Psoas muscle (tissue), 8 donors: Measurements from ENCODE around the gene NUP93. TPM values are rescaled to one million over a fixed set of nuclear protein-coding genes. Genes with fewer than 3 reads are reported as not detected.

Source experiments
- ATAC-seq, 4 donors: fragments of 200-7000 bp; cut with Tn5 transposase; one replicate each; pipeline ENCODE4 v1.9.1; 2020; ENCODE audit warnings: moderate library complexity in 3 of 4, mild to moderate bottlenecking in 2 of 4
- DNase-seq, 2 donors: peaks; one replicate each; pipeline ENCODE4 v3.0.0-alpha.2; 2020
- H3K27ac ChIP-seq: fragments of 200-600 bp; one replicate; pipeline ENCODE4 v1.8.0; 2022
- H3K27me3 ChIP-seq, 3 donors: fragments of 200-600 bp in 1 of 3; one replicate each; pipeline versions ENCODE4 v1.6.1 to v1.8.0; 2013 to 2022; ENCODE audit warnings: low read length in 2 of 3, mild to moderate bottlenecking in 2 of 3, moderate library complexity in 1 of 3; ENCODE audit not compliant: insufficient read depth in 3 of 3
- H3K36me3 ChIP-seq, 2 donors: fragments of 200-600 bp in 1 of 2; one replicate each; pipeline versions ENCODE4 v1.6.1 to v1.8.0; 2013 to 2022; ENCODE audit warnings: low read depth in 1 of 2, mild to moderate bottlenecking in 1 of 2, moderate library complexity in 1 of 2; ENCODE audit not compliant: insufficient read depth in 1 of 2
- H3K4me1 ChIP-seq: fragments of 200-600 bp; one replicate; pipeline ENCODE4 v1.8.0; 2022
- H3K4me3 ChIP-seq: fragments of 200-600 bp; one replicate; pipeline ENCODE4 v1.8.0; 2022; ENCODE audit warnings: mild to moderate bottlenecking
- H3K9me3 ChIP-seq: fragments of 200-600 bp; one replicate; pipeline ENCODE4 v1.8.0; 2022
- WGBS, 3 donors: extraction: QIAGEN DNeasy Blood & Tissue Kit; methylation state at CpG; one replicate each; pipeline versions ENCODE4 v1.1.6 to v1.1.7; 2013; 5-methylcytosine and 5-hydroxymethylcytosine counted together
- intact Hi-C, 2 donors: fragments of 100-400 bp; cut with DNase I; formaldehyde crosslinking; loops; one replicate each; pipeline versions ENCODE4 v1.11.0 to v1.14.2; 2022
- polyA plus RNA-seq, 3 donors: library from polyadenylated mRNA; stranded (reverse); fragments of 200-250 nt; gene quantifications; one replicate each; pipeline ENCODE4 v1.2.3, GENCODE V29; 2013
- total RNA-seq, 4 donors: library from RNA; stranded (reverse); fragmentation: NEBNext Ultra II Directional in 2 of 4; extraction: Animal tissue kit (Norgen Biotek cat#: 25700) in 2 of 4; gene quantifications; one replicate each; pipeline versions ENCODE4 v1.2.1 to v1.2.4, GENCODE V29; 2021 to 2023
- TF ChIP-seq, protein P1 (sequence below): fragments of 200-600 bp; IDR thresholded peaks from one replicate; pipeline ENCODE4 v1.8.0; 2022; ENCODE audit warnings: antibody characterized with exemption
- donor health status: healthy with polysubstance abuse.
- donor health status: DM: no; HTN: no; CAD: no; lungs with moderate emphysema.
- donor health status: Bipolar disorder and iron deficiency.
- donor health status: healthy.
- donor health status: DM: yes; HTN: yes; CAD: no.
- donor health status: DM: no; HTN: no; CAD: no.
- donor health status: DM: no; HTN: no; CAD: no.
- donor health status: DM: yes; HTN: yes; CAD: no.

Gene NUP93
- total and polyA plus RNA-seq, 7 donors, result 16.5 to 44.3 (median 25.5) TPM

DNA sequence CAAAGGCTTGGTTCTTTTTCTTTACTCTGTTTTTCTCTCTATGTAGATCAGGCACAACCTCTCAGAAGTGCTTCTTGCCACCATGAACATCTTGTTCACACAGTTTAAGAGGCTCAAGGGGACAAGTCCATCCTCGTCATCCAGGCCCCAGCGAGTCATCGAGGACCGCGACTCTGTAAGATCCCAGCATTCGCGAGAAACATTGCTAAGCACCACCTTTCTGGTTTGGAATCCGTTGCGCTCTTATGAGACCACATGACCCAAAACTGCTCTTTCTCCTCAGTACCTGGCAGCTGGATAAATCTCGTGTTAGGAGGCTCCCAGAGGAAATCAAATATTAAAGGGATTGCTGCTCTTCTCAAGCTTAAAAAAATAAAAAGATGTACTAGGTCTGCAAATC, 111.7 kb downstream of the NUP93 start:
- intact Hi-C loops, result no loop called here
- TF ChIP-seq, protein P1, sequence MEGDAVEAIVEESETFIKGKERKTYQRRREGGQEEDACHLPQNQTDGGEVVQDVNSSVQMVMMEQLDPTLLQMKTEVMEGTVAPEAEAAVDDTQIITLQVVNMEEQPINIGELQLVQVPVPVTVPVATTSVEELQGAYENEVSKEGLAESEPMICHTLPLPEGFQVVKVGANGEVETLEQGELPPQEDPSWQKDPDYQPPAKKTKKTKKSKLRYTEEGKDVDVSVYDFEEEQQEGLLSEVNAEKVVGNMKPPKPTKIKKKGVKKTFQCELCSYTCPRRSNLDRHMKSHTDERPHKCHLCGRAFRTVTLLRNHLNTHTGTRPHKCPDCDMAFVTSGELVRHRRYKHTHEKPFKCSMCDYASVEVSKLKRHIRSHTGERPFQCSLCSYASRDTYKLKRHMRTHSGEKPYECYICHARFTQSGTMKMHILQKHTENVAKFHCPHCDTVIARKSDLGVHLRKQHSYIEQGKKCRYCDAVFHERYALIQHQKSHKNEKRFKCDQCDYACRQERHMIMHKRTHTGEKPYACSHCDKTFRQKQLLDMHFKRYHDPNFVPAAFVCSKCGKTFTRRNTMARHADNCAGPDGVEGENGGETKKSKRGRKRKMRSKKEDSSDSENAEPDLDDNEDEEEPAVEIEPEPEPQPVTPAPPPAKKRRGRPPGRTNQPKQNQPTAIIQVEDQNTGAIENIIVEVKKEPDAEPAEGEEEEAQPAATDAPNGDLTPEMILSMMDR, result no peak
- H3K36me3 ChIP-seq, result peaks cover 9 to 88% of the 10 kb centered on the region in 2 donors
- no peaks in the 10 kb centered on the region for H3K27me3 ChIP-seq
- DNase-seq (no peak), ATAC-seq (no peak)
- H3K4me3 ChIP-seq, result no peak overlapping the region
- H3K4me1 ChIP-seq, result no peaks in the 10 kb centered on the region
- WGBS, 3 donors, result 91 to 92% (median 91%) methylated on average over 10 of the region's 10 CpGs
- no peak overlapping the region for H3K27ac ChIP-seq
- H3K9me3 ChIP-seq, result no peaks in the 10 kb centered on the region

DNA sequence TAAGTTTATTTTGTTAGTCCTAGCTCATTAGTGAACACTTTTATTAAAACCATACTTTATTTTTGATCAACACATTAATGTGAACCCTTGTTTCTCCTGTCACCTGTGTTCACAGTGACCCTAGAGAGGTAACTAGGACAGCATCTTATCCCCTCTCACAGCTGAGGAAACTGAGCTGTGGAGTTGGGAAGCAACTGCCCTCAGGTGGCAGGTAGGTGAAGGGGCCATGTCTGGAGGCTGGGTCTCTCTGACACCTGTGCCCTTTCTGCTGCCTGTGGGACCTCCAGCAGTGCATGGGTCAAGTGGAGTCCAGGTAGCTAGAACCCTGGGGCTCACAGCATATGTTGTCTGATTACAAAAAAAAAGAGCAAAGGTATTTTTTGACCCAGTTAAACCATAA, 112.2 kb downstream of the NUP93 start:
- Histone ChIP-seq H3K4me1 (no peaks in the 10 kb centered on the region), H3K36me3 (peaks cover 6 to 83% of the 10 kb centered on the region in 2 donors), H3K4me3 (no peak overlapping the region), H3K27me3 (no peaks in the 10 kb centered on the region), H3K9me3 (no peaks in the 10 kb centered on the region), H3K27ac (no peak overlapping the region)
- ATAC-seq (no peak), DNase-seq (no peak)
- TF ChIP-seq, protein P1, result no peak
- intact Hi-C loops, result no loop called here

DNA sequence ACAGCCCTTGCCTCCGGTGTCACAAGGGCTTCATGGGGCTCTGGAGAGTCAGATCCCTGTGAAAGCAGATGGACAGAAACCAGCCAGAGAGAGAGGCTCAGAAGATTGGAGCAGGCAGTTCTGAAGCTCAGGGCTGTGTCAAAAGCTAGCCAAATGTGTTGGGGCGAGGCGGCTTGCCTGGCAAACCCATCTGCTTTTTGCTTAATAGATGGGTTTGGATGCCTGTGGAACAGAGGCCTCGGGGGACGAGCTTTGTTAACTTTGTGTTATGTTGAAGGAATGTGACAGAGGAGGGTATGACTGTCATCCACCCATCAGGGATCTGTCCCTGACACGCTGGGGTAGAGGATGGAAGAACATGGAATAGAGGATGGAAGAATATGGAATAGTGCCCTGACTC, 114.1 kb downstream of the NUP93 start:
- H3K4me1 ChIP-seq, result peaks cover 7% of the 10 kb centered on the region
- H3K9me3 ChIP-seq, result no peaks in the 10 kb centered on the region
- intact Hi-C loops, result no loop called here
- 88 to 94% (median 90%) methylated on average over 6 of the region's 6 CpGs for whole genome bisulfite sequencing, 3 donors
- no peak overlapping the region for H3K27ac ChIP-seq
- H3K4me3 ChIP-seq, result no peak overlapping the region
- DNase-seq (no peak), ATAC-seq (no peak)
- no peaks in the 10 kb centered on the region for H3K27me3 ChIP-seq
- TF ChIP-seq, protein P1, result no peak
- H3K36me3 ChIP-seq, result peaks cover 6 to 64% of the 10 kb centered on the region in 2 donors

DNA sequence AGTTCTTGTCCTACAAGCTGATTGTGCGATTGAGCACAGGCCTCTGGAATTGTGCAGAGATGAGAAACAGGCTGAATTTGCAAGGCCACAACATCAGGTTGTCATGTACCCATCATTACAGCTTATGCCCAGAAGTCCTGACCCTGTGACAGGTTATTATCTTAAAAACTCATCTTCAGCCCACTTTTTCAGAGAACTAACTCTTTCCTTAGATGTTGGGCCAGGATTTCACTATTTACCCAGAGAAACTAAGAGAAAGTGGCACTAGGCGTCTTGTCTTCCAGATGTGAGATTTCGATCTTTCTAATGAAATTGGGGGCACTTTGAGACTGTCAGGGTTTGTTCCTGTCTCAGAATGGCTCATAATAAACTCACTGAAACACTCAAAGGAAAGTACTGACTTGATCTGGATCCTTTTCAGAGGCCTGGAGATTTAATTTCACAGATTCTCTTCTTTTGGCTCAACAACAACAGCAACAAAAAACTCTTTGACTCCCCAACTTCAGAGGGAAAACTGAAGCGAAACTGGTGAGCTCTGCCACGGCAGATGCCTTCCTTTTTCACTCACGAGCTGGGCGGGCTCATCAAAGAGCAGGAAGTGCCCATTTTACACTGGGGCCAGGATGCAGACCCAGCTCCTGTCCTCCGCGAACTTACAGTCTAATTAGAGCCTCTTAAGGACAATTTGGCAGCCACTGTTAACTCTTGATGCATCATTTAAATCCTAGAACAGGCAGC, 117.4 kb downstream of the NUP93 start:
- whole genome bisulfite sequencing, 3 donors, result 54 to 67% (median 62%) methylated on average over 9 of the region's 9 CpGs
- H3K36me3 ChIP-seq, result peaks cover 6 to 35% of the 10 kb centered on the region in 2 donors
- peak in 2 of 4 donors; percentile 7 to 14 for ATAC-seq
- peak overlapping the region; percentile 53 for H3K27ac ChIP-seq
- no peaks in the 10 kb centered on the region for H3K9me3 ChIP-seq
- H3K4me3 ChIP-seq, result no peak overlapping the region
- H3K4me1 ChIP-seq, result peaks cover 8% of the 10 kb centered on the region
- H3K27me3 ChIP-seq, result no peaks in the 10 kb centered on the region
- TF ChIP-seq, protein P1, result no peak
- no peak for DNase-seq
- intact Hi-C loops, result no loop called here
